Activated T-cell treated with anti-CD3 and anti-CD28 coated beads, Interleukin-2, amount 50 U/mL, for 72 hours (primary cell): ENCODE results near the gene SNTB2. TPM values are rescaled to one million over a fixed set of nuclear protein-coding genes. Genes with fewer than 3 reads are reported as not detected.
"Not testable (repeated sequence)": the region's sequence is repeated elsewhere in the genome, so short reads cannot be mapped to it uniquely, and the experiment has no call there.

Experiments used
- ATAC-seq, 2 donors: fragments of 150-1000 bp; cut with Tn5 transposase; replicated peaks in 1 of 2; 2 replicates each; pipeline ENCODE4 v1.10.0; 2021; ENCODE audit warnings: moderate library complexity in 2 of 2, mild to moderate bottlenecking in 1 of 2
- DNase-seq, 2 donors: peaks; one replicate each; pipeline ENCODE4 v3.0.0; 2021 to 2022; ENCODE audit warnings: mixed read lengths in 1 of 2
- H3K27ac Mint-ChIP-seq: one replicate; pipeline ENCODE4 v1.8.0; 2022; ENCODE audit warnings: mild to moderate bottlenecking, moderate library complexity, mixed read lengths
- H3K27me3 Mint-ChIP-seq: one replicate; pipeline ENCODE4 v1.8.0; 2022; ENCODE audit warnings: low read depth, mixed read lengths
- H3K36me3 Mint-ChIP-seq, 2 donors: one replicate each; pipeline ENCODE4 v1.8.0; 2022; ENCODE audit warnings: mixed read lengths in 2 of 2, mild to moderate bottlenecking in 1 of 2; ENCODE audit not compliant: insufficient read depth in 2 of 2
- H3K4me1 Mint-ChIP-seq: one replicate; pipeline ENCODE4 v1.8.0; 2022; ENCODE audit warnings: low read depth, mixed read lengths
- H3K4me3 Mint-ChIP-seq, 2 donors: one replicate each; pipeline ENCODE4 v1.8.0; 2022; ENCODE audit warnings: mild to moderate bottlenecking in 2 of 2, mixed read lengths in 2 of 2, moderate library complexity in 2 of 2
- H3K9me3 Mint-ChIP-seq, 2 donors: one replicate each; pipeline ENCODE4 v1.8.0; 2022; ENCODE audit warnings: mixed read lengths in 2 of 2
- total RNA-seq, 2 donors: library from RNA; stranded (reverse); gene quantifications; one replicate each; pipeline ENCODE4 v1.2.3, GENCODE V29; 2022

The SNTB2 gene
- total RNA-seq, 2 donors from 2014 or later: 21.1 to 21.9 TPM

DNA sequence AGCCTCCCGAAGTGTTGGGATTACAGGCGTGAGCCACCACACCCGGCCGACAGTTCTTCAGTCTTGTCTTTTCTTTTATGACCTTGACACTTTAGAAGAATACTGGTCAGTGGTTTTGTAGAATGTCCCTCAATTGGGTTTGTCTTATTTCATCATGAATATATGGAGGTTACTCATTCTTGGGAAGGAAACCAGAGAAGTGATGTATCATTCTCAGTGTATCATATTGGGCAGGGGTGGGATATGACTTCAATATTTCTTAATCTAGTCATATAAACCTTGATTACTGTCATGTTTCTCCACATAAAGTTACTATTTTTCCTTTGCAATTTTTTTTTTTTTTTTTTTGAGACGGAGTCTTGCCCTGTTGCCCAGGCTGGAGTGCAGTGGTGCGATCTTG, 36.9 kb downstream of the SNTB2 start:
- ATAC-seq (peak in 1 of 2 donors; percentile 67), DNase-seq (no peak)
- Mint-ChIP-seq H3K4me3 (no peak overlapping the region), H3K4me1 (peaks cover 9% of the 10 kb centered on the region), H3K27me3 (no peaks in the 10 kb centered on the region), H3K36me3 (no peaks in the 10 kb centered on the region), H3K9me3 (no peaks in the 10 kb centered on the region), H3K27ac (no peak overlapping the region)

DNA sequence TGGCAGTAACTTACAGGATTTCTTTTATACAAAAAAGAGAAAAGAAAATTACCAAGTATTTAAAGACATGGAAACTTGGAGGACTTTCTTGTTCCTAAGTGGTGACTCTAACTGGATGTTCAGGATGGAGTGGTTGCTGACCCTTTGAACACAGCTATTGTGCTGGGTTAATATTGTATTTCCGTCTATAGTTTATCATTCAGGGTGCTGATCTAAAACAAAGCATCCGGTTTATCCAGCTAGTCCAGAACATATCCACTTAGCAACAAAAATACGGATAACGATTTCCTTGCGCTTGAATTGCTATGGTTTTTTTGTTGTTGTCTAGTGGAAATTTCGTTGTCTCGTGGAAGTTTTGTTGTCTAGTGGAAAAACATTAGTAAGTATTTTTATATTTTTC, 38.2 kb downstream of the SNTB2 start:
- Mint-ChIP-seq H3K27me3 (no peaks in the 10 kb centered on the region), H3K36me3 (no peaks in the 10 kb centered on the region), H3K27ac (no peak overlapping the region), H3K4me3 (no peak overlapping the region), H3K4me1 (peaks cover 7% of the 10 kb centered on the region), H3K9me3 (no peaks in the 10 kb centered on the region)
- ATAC-seq (no peak), DNase-seq (no peak)

DNA sequence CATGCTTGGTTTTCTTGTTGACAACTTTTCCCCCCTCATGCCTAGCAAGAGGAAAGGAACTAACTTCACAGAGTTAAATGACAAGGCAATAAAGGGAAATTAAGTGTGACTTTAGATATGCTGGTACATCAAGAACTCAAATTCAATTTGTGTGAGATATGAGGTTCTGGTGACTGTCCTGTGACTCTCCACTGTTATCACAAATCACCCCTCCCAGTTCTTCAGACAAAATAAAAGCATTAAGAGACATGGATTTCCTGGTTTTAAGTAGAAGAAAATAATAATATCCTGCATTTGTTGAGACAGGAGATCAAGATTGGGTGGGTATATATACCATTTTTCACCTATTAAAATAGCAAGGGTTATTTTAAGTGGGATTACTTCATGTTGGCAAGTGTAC, 46.2 kb downstream of the SNTB2 start:
- H3K27me3 Mint-ChIP-seq: no peaks in the 10 kb centered on the region
- no peaks in the 10 kb centered on the region for H3K4me1 Mint-ChIP-seq
- no peak overlapping the region for H3K27ac Mint-ChIP-seq
- no peak for ATAC-seq
- H3K4me3 Mint-ChIP-seq: no peak overlapping the region
- no peaks in the 10 kb centered on the region for H3K36me3 Mint-ChIP-seq
- DNase-seq: no peak
- H3K9me3 Mint-ChIP-seq: no peaks in the 10 kb centered on the region

DNA sequence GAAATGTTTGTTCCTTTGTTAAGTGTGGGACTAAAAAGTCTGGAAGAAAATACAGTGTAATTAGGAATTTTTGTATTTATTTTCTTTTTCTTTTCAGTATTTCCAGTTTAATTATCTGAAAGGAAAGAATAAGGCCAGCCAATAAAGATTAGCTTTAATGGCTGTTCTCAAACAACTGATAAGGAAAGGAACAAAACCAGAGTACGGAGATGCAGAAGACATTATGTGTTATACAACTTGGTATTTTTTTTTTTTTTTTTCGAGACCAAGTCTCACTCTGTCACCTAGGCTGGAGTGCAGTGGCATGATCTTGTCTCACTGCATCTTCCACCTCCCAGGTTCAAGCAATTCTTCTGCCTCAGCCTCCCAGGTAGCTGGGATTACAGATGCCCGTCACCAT, 47.5 kb downstream of the SNTB2 start:
- no peaks in the 10 kb centered on the region for H3K36me3 Mint-ChIP-seq
- no peaks in the 10 kb centered on the region for H3K4me1 Mint-ChIP-seq
- no peaks in the 10 kb centered on the region for H3K27me3 Mint-ChIP-seq
- H3K27ac Mint-ChIP-seq: no peak overlapping the region
- DNase-seq (no peak), ATAC-seq (no peak)
- H3K4me3 Mint-ChIP-seq: no peak overlapping the region
- H3K9me3 Mint-ChIP-seq: no peaks in the 10 kb centered on the region

DNA sequence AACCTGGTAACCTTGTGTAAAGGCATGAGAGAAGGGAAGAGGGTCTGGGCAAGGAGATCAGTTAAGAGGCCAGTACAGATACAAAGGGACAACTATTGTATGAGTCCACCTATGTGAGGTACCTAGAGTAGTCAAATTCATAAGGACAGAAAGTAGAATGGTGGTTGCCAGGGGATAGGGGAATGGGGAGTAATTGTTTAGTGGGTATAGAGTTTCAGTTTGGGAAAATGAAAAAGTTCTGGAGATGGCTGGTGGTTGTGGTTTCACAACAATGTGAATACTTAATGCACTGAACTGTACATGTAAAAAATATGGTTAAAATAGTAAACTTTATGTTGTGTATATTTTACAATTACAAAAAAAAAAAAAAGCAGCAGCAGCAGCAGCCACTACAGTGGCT, 49.4 kb downstream of the SNTB2 start:
- ATAC-seq: no peak
- no peak overlapping the region for H3K4me3 Mint-ChIP-seq

DNA sequence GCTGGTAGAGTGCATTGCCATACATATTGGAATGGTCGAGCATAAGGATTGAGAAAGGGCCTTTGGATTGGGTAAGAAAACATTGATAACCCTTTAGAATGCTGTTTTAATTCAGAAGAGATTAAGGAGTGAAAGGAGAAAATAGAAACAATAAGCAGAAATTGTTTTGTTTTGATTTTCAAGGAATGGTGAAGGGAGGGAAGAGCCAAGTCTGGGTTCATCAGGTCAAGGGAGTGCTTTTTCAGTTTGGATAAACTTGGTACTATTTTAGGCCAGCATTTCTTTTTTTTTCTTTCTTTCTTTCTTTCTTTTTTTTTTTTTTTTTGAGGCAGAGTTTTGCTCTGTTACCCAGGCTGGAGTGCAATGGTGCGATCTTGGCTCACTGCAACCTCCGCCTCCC, 50.3 kb downstream of the SNTB2 start:
- no peaks in the 10 kb centered on the region for H3K27me3 Mint-ChIP-seq
- no peak overlapping the region for H3K4me3 Mint-ChIP-seq
- no peak for ATAC-seq
- peaks cover 3% of the 10 kb centered on the region for H3K4me1 Mint-ChIP-seq
- no peaks in the 10 kb centered on the region for H3K36me3 Mint-ChIP-seq
- no peaks in the 10 kb centered on the region for H3K9me3 Mint-ChIP-seq
- no peak overlapping the region for H3K27ac Mint-ChIP-seq
- no peak for DNase-seq

More for the DNA sequence above, 49.4 kb downstream of the SNTB2 start:
- Mint-ChIP-seq H3K4me1 (peaks cover 3% of the 10 kb centered on the region), H3K36me3 (no peaks in the 10 kb centered on the region), H3K27ac (no peak overlapping the region), H3K27me3 (no peaks in the 10 kb centered on the region), H3K9me3 (no peaks in the 10 kb centered on the region)
- no peak for DNase-seq

DNA sequence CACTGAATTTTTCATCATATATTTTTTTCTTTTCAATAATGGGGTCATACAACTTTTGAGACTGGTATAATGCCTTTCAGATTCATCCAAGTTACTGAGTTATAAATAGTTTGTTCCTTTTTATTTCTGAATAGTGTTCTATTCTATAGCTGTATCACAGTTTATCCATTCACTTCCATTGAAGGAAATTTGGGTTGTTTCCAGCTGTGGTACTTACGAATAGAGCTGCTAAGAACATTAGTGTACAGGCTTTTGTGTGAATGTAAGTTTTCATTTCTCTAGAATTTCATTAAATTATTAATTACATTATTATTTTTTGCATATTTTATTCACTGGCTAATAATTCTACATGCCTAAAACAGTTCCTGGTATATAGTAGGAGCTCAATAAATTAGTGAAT, 52.9 kb downstream of the SNTB2 start:
- no peak overlapping the region for H3K27ac Mint-ChIP-seq
- ATAC-seq (no peak), DNase-seq (no peak)
- no peaks in the 10 kb centered on the region for H3K36me3 Mint-ChIP-seq
- H3K4me3 Mint-ChIP-seq: no peak overlapping the region
- no peaks in the 10 kb centered on the region for H3K9me3 Mint-ChIP-seq
- no peaks in the 10 kb centered on the region for H3K27me3 Mint-ChIP-seq
- H3K4me1 Mint-ChIP-seq: peaks cover 3% of the 10 kb centered on the region

DNA sequence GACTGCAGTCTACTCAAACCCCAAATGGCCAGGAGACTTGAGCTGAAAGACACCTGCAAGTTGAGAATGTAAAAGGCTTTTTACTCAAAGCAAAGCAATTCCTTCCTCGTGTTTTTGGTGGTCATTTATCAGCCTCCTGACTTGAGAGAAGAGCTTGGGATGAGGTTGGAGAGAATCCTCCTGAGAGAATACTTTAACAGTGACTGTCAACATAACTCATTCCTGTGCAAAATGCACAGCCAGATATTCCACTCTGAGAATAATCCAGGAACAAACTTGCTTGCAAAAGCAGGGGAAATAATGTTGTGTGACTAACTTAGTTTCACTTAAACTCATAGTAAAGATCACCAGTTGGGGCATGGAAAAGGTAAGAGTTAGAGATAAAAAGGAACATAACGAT, 53.4 kb downstream of the SNTB2 start:
- Mint-ChIP-seq H3K4me3 (no peak overlapping the region), H3K36me3 (no peaks in the 10 kb centered on the region), H3K27me3 (no peaks in the 10 kb centered on the region), H3K27ac (no peak overlapping the region), H3K9me3 (no peaks in the 10 kb centered on the region), H3K4me1 (peaks cover 3% of the 10 kb centered on the region)
- ATAC-seq: no peak
- DNase-seq: no peak

DNA sequence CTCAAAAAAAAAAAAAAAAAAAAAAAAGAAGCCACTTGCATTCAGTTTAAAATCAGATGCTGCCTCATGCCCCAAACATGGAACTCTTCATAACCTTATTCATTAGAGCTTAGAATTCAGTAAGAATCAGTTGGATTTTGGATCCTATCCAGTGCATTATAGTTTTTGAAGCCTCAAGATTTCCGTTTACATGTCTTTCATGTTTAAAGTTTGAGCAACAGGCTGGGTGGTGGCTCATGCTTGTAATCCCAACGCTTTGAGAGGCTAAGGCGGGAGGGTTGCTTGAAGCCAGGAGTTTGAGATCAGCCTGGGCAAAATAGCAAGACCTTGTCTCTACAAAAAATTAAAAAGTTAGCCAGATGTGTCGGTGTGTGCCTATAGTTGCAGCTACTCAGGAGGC, 55.0 kb downstream of the SNTB2 start:
- Mint-ChIP-seq H3K27ac (no peak overlapping the region), H3K27me3 (no peaks in the 10 kb centered on the region), H3K9me3 (no peaks in the 10 kb centered on the region), H3K4me1 (peaks cover 3% of the 10 kb centered on the region), H3K36me3 (no peaks in the 10 kb centered on the region), H3K4me3 (no peak overlapping the region)
- DNase-seq: no peak
- no peak for ATAC-seq

DNA sequence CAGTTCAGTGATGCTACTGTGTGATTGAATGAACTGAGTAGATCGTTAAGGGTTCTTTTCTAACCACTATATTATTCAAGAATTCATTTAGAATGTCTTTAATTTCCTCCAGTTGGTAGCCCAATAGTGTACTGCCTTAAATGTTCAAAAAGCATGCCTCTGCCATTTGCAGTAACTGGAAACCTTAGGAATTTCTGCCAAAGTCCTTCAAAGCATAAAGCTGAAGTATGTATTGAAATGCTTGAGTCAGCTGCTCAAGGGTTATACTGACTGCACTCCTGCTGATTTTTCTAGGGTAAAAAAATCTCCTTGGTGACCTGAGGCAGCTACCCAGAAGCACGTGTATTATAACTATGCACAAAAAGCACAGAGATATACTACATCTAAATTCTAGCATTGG, 56.5 kb downstream of the SNTB2 start:
- Mint-ChIP-seq H3K36me3 (no peaks in the 10 kb centered on the region), H3K4me1 (peaks cover 3% of the 10 kb centered on the region), H3K27me3 (no peaks in the 10 kb centered on the region), H3K27ac (no peak overlapping the region), H3K9me3 (no peaks in the 10 kb centered on the region), H3K4me3 (no peak overlapping the region)
- DNase-seq: no peak
- ATAC-seq: no peak

DNA sequence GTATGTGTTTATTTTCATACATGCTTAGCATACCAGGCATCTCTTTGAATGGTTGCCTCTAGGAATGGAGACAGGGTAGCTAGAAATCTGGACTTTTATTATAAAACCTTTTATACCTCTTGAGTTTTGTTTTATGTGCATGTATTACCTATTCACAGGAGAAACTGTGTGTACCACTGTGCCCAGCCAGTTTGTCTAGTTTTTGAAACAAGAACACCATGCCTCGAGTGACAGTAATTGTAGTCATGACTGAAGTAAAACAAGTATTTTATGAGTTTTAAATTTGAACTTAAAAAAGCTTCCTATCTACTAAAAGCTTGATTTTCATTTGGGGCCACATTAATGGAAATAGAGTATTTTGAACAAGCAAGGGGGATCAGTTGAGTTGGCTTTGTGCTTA, 57.4 kb downstream of the SNTB2 start:
- H3K27me3 Mint-ChIP-seq: no peaks in the 10 kb centered on the region

DNA sequence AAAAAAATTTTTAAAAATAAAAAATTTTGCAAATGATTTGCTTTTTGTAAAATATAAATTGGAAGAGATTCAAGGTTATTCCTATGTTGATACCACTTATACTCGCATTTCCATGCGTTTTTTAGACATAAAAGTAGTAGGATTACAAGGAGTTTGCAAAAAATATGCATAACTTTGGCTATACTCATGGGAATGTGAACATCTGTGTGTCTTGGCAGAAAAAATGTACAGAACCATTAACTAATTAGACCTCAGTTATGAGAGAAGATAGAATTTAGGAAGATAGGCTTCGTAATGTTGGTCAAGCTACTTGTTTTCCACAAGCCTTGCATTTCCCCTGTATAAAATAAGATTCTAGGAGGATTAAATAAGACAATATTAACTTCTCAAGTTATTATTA, 63.1 kb downstream of the SNTB2 start:
- DNase-seq (no peak), ATAC-seq (no peak)
- no peaks in the 10 kb centered on the region for H3K9me3 Mint-ChIP-seq
- H3K4me3 Mint-ChIP-seq: no peak overlapping the region
- no peaks in the 10 kb centered on the region for H3K27me3 Mint-ChIP-seq
- no peak overlapping the region for H3K27ac Mint-ChIP-seq
- no peaks in the 10 kb centered on the region for H3K4me1 Mint-ChIP-seq
- H3K36me3 Mint-ChIP-seq: no peaks in the 10 kb centered on the region

More for the DNA sequence above, 57.4 kb downstream of the SNTB2 start:
- no peaks in the 10 kb centered on the region for H3K9me3 Mint-ChIP-seq
- H3K36me3 Mint-ChIP-seq: no peaks in the 10 kb centered on the region
- peaks cover 3% of the 10 kb centered on the region for H3K4me1 Mint-ChIP-seq
- ATAC-seq (no peak), DNase-seq (no peak)
- H3K27ac Mint-ChIP-seq: no peak overlapping the region
- no peak overlapping the region for H3K4me3 Mint-ChIP-seq

DNA sequence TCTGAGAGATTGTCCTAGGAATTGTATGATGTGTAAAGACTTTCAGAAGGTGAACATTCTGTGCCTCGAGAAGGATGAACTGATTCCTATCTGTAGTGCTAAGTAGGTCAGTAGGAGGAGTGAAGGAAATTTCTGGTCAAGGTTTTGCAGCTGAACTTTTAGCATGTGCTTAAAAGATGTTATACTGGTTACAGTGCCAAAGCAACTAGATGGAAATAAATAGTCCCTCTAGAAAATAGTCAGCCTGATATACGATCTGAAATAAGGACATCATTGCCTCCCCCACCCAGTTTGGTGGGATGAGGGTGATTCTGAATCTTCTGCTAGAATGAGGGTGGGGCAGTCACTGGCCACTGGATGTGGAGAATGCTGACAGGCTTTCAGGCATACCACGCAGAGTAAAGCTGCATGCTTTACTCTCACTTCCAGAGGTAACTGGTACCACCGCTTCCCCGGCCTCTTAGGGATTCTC, 66.9 kb downstream of the SNTB2 start:
- ATAC-seq (no peak), DNase-seq (no peak)
- no peaks in the 10 kb centered on the region for H3K27me3 Mint-ChIP-seq
- H3K27ac Mint-ChIP-seq: no peak overlapping the region
- peak overlapping the region in 1 of 2 donors; percentile 24 for H3K4me3 Mint-ChIP-seq
- no peaks in the 10 kb centered on the region for H3K9me3 Mint-ChIP-seq
- no peaks in the 10 kb centered on the region for H3K4me1 Mint-ChIP-seq
- no peaks in the 10 kb centered on the region for H3K36me3 Mint-ChIP-seq

DNA sequence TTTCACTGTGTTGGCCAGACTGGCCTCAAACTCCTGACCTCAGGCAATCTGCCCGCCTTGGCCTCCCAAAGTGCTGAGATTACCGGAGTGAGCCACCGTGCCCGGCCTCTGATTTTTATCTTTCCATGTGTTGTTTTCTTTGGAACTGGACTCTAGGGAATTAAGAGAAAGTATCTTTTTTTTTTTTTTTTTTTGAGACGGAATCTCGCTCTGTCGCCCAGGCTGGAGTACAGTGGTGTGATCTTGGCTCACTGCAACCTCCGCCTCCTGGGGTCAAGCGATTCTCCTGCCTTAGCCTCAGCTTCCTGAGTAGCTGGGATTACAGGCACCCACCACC, 72.4 kb downstream of the SNTB2 start:
- H3K4me3 Mint-ChIP-seq, H3K27me3 Mint-ChIP-seq, H3K4me1 Mint-ChIP-seq, H3K36me3 Mint-ChIP-seq, H3K9me3 Mint-ChIP-seq, H3K27ac Mint-ChIP-seq, DNase-seq, ATAC-seq: not testable (repeated sequence)

DNA sequence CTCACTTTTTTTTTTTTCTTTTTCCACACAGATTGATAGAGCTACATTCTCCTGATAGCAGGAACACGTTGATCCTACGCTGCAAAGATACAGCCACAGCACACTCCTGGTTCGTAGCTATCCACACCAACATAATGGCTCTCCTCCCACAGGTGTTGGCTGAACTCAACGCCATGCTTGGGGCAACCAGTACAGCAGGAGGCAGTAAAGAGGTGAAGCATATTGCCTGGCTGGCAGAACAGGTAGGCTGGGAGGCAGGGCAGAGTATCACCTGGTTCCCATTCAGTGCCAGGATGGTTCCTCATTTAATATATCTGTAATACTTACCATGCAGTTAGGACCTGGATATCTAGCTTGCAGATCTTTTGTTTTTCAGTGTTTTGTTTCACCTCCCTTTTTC, 73.1 kb downstream of the SNTB2 start:
- ATAC-seq (no peak), DNase-seq (no peak)
- Mint-ChIP-seq H3K27ac (no peak overlapping the region), H3K27me3 (no peaks in the 10 kb centered on the region), H3K4me1 (no peaks in the 10 kb centered on the region), H3K36me3 (peaks cover 0 to 3% of the 10 kb centered on the region in 2 donors), H3K9me3 (no peaks in the 10 kb centered on the region), H3K4me3 (no peak overlapping the region)
